Measurements from ENCODE around the gene NSDHL.
"Not testable (repeated sequence)": the region's sequence is repeated elsewhere in the genome, so short reads cannot be mapped to it uniquely, and the experiment has no call there.

NSDHL gene

GRCh38 chrX:152905081-152905420 lies 74.2 kb downstream of the NSDHL start:
- Histone ChIP-seq H3K4me1 (ENCODE audit: control insufficient read depth, low read depth, low read length) (peaks cover 12% of the 10 kb centered on the region), H3K36me3 (ENCODE audit: control insufficient read depth, low read depth, low read length) (no peaks in the 10 kb centered on the region), H3K9ac (ENCODE audit: low read length) (no peak overlapping the region), H3K4me3 (ENCODE audit: low read length) (no peak overlapping the region), H3K27ac (ENCODE audit: low read length) (no peak overlapping the region), H3K27me3 (ENCODE audit: control insufficient read depth, insufficient read depth, low read length) (no peaks in the 10 kb centered on the region), H3K9me3 (ENCODE audit: control insufficient read depth, low read depth, low read length) (peaks cover 7% of the 10 kb centered on the region)

GRCh38 chrX:152907084-152907651 lies 76.3 kb downstream of the NSDHL start:
- H3K27me3 ChIP-seq (ENCODE audit: control insufficient read depth, insufficient read depth, low read length) = no peaks in the 10 kb centered on the region

GRCh38 chrX:152908486-152908885 lies 77.6 kb downstream of the NSDHL start:
- H3K4me1 ChIP-seq (ENCODE audit: control insufficient read depth, low read depth, low read length) = peaks cover 8% of the 10 kb centered on the region
- no peaks in the 10 kb centered on the region for H3K27me3 ChIP-seq (ENCODE audit: control insufficient read depth, insufficient read depth, low read length)
- no peak overlapping the region for H3K4me3 ChIP-seq (ENCODE audit: low read length)
- H3K36me3 ChIP-seq (ENCODE audit: control insufficient read depth, low read depth, low read length) = no peaks in the 10 kb centered on the region
- no peak overlapping the region for H3K9ac ChIP-seq (ENCODE audit: low read length)
- peaks cover 9% of the 10 kb centered on the region for H3K9me3 ChIP-seq (ENCODE audit: control insufficient read depth, low read depth, low read length)
- no peak overlapping the region for H3K27ac ChIP-seq (ENCODE audit: low read length)

More at GRCh38 chrX:152907084-152907651, 76.3 kb downstream of the NSDHL start:
- Histone ChIP-seq H3K4me3 (ENCODE audit: low read length) (peak overlapping the region; percentile 47), H3K36me3 (ENCODE audit: control insufficient read depth, low read depth, low read length) (no peaks in the 10 kb centered on the region), H3K27ac (ENCODE audit: low read length) (no peak overlapping the region), H3K9ac (ENCODE audit: low read length) (no peak overlapping the region), H3K9me3 (ENCODE audit: control insufficient read depth, low read depth, low read length) (peaks cover 8% of the 10 kb centered on the region), H3K4me1 (ENCODE audit: control insufficient read depth, low read depth, low read length) (peaks cover 8% of the 10 kb centered on the region)

- H3K4me1 ChIP-seq (ENCODE audit: control insufficient read depth, low read depth, low read length); H3K36me3 ChIP-seq (ENCODE audit: control insufficient read depth, low read depth, low read length); H3K27me3 ChIP-seq (ENCODE audit: control insufficient read depth, insufficient read depth, low read length); H3K27ac ChIP-seq (ENCODE audit: low read length); H3K9ac ChIP-seq (ENCODE audit: low read length); H3K4me3 ChIP-seq (ENCODE audit: low read length); H3K9me3 ChIP-seq (ENCODE audit: control insufficient read depth, low read depth, low read length): not testable (repeated sequence)
Measured at GRCh38 chrX:152910018-152910417, 79.2 kb downstream of the NSDHL start.

- H3K4me3 ChIP-seq (ENCODE audit: low read length) = no peak overlapping the region
- H3K27me3 ChIP-seq (ENCODE audit: control insufficient read depth, insufficient read depth, low read length) = no peaks in the 10 kb centered on the region
- H3K9ac ChIP-seq (ENCODE audit: low read length) = no peak overlapping the region
- H3K36me3 ChIP-seq (ENCODE audit: control insufficient read depth, low read depth, low read length) = no peaks in the 10 kb centered on the region
- H3K9me3 ChIP-seq (ENCODE audit: control insufficient read depth, low read depth, low read length) = peaks cover 9% of the 10 kb centered on the region
- H3K4me1 ChIP-seq (ENCODE audit: control insufficient read depth, low read depth, low read length) = peaks cover 8% of the 10 kb centered on the region
- H3K27ac ChIP-seq (ENCODE audit: low read length) = no peak overlapping the region
Measured at GRCh38 chrX:152912106-152912505, 81.2 kb downstream of the NSDHL start.

- Histone ChIP-seq H3K27me3 (ENCODE audit: control insufficient read depth, insufficient read depth, low read length) (no peaks in the 10 kb centered on the region), H3K9ac (ENCODE audit: low read length) (no peak overlapping the region), H3K36me3 (ENCODE audit: control insufficient read depth, low read depth, low read length) (no peaks in the 10 kb centered on the region), H3K4me3 (ENCODE audit: low read length) (no peak overlapping the region), H3K4me1 (ENCODE audit: control insufficient read depth, low read depth, low read length) (peaks cover 8% of the 10 kb centered on the region), H3K27ac (ENCODE audit: low read length) (no peak overlapping the region), H3K9me3 (ENCODE audit: control insufficient read depth, low read depth, low read length) (peaks cover 10% of the 10 kb centered on the region)
Measured at GRCh38 chrX:152912641-152913040, 81.8 kb downstream of the NSDHL start.

GRCh38 chrX:152913346-152913745 lies 82.5 kb downstream of the NSDHL start:
- H3K36me3 ChIP-seq (ENCODE audit: control insufficient read depth, low read depth, low read length) = no peaks in the 10 kb centered on the region
- H3K4me3 ChIP-seq (ENCODE audit: low read length) = no peak overlapping the region
- H3K27ac ChIP-seq (ENCODE audit: low read length) = no peak overlapping the region
- H3K9ac ChIP-seq (ENCODE audit: low read length) = no peak overlapping the region
- no peaks in the 10 kb centered on the region for H3K27me3 ChIP-seq (ENCODE audit: control insufficient read depth, insufficient read depth, low read length)
- H3K9me3 ChIP-seq (ENCODE audit: control insufficient read depth, low read depth, low read length) = peaks cover 8% of the 10 kb centered on the region
- H3K4me1 ChIP-seq (ENCODE audit: control insufficient read depth, low read depth, low read length) = peaks cover 8% of the 10 kb centered on the region

GRCh38 chrX:152913910-152914309 lies 83.0 kb downstream of the NSDHL start:
- no peaks in the 10 kb centered on the region for H3K36me3 ChIP-seq (ENCODE audit: control insufficient read depth, low read depth, low read length)
- H3K4me3 ChIP-seq (ENCODE audit: low read length) = no peak overlapping the region
- H3K9ac ChIP-seq (ENCODE audit: low read length) = no peak overlapping the region
- peaks cover 8% of the 10 kb centered on the region for H3K9me3 ChIP-seq (ENCODE audit: control insufficient read depth, low read depth, low read length)
- no peaks in the 10 kb centered on the region for H3K27me3 ChIP-seq (ENCODE audit: control insufficient read depth, insufficient read depth, low read length)
- no peak overlapping the region for H3K27ac ChIP-seq (ENCODE audit: low read length)
- H3K4me1 ChIP-seq (ENCODE audit: control insufficient read depth, low read depth, low read length) = peaks cover 8% of the 10 kb centered on the region

GRCh38 chrX:152915541-152916241 lies 84.8 kb downstream of the NSDHL start:
- Histone ChIP-seq H3K27me3 (ENCODE audit: control insufficient read depth, insufficient read depth, low read length) (no peaks in the 10 kb centered on the region), H3K27ac (ENCODE audit: low read length) (no peak overlapping the region), H3K36me3 (ENCODE audit: control insufficient read depth, low read depth, low read length) (no peaks in the 10 kb centered on the region), H3K9me3 (ENCODE audit: control insufficient read depth, low read depth, low read length) (peaks cover 8% of the 10 kb centered on the region), H3K4me3 (ENCODE audit: low read length) (no peak overlapping the region), H3K9ac (ENCODE audit: low read length) (no peak overlapping the region), H3K4me1 (ENCODE audit: control insufficient read depth, low read depth, low read length) (peaks cover 8% of the 10 kb centered on the region)

- Histone ChIP-seq H3K4me1 (ENCODE audit: control insufficient read depth, low read depth, low read length) (peaks cover 8% of the 10 kb centered on the region), H3K9ac (ENCODE audit: low read length) (no peak overlapping the region), H3K27ac (ENCODE audit: low read length) (no peak overlapping the region), H3K36me3 (ENCODE audit: control insufficient read depth, low read depth, low read length) (no peaks in the 10 kb centered on the region), H3K27me3 (ENCODE audit: control insufficient read depth, insufficient read depth, low read length) (no peaks in the 10 kb centered on the region), H3K9me3 (ENCODE audit: control insufficient read depth, low read depth, low read length) (peaks cover 6% of the 10 kb centered on the region), H3K4me3 (ENCODE audit: low read length) (no peak overlapping the region)
Measured at GRCh38 chrX:152917656-152918579, 87.1 kb downstream of the NSDHL start.

- Histone ChIP-seq H3K36me3 (ENCODE audit: control insufficient read depth, low read depth, low read length) (no peaks in the 10 kb centered on the region), H3K4me3 (ENCODE audit: low read length) (no peak overlapping the region), H3K27me3 (ENCODE audit: control insufficient read depth, insufficient read depth, low read length) (no peaks in the 10 kb centered on the region), H3K4me1 (ENCODE audit: control insufficient read depth, low read depth, low read length) (peaks cover 8% of the 10 kb centered on the region), H3K27ac (ENCODE audit: low read length) (no peak overlapping the region), H3K9me3 (ENCODE audit: control insufficient read depth, low read depth, low read length) (peaks cover 6% of the 10 kb centered on the region), H3K9ac (ENCODE audit: low read length) (no peak overlapping the region)
Measured at GRCh38 chrX:152918707-152919106, 87.8 kb downstream of the NSDHL start.
